ENCODE data around the gene KLHL20. TPM values are rescaled to one million over a fixed set of nuclear protein-coding genes. Genes with fewer than 3 reads are reported as not detected.
"Not testable (repeated sequence)": the region's sequence is repeated elsewhere in the genome, so short reads cannot be mapped to it uniquely, and the experiment has no call there.

KLHL20 gene, protein sequence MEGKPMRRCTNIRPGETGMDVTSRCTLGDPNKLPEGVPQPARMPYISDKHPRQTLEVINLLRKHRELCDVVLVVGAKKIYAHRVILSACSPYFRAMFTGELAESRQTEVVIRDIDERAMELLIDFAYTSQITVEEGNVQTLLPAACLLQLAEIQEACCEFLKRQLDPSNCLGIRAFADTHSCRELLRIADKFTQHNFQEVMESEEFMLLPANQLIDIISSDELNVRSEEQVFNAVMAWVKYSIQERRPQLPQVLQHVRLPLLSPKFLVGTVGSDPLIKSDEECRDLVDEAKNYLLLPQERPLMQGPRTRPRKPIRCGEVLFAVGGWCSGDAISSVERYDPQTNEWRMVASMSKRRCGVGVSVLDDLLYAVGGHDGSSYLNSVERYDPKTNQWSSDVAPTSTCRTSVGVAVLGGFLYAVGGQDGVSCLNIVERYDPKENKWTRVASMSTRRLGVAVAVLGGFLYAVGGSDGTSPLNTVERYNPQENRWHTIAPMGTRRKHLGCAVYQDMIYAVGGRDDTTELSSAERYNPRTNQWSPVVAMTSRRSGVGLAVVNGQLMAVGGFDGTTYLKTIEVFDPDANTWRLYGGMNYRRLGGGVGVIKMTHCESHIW
- polyA plus RNA-seq (2012; ENCODE audit: insufficient read depth, insufficient read length) = 10.5 TPM

DNA sequence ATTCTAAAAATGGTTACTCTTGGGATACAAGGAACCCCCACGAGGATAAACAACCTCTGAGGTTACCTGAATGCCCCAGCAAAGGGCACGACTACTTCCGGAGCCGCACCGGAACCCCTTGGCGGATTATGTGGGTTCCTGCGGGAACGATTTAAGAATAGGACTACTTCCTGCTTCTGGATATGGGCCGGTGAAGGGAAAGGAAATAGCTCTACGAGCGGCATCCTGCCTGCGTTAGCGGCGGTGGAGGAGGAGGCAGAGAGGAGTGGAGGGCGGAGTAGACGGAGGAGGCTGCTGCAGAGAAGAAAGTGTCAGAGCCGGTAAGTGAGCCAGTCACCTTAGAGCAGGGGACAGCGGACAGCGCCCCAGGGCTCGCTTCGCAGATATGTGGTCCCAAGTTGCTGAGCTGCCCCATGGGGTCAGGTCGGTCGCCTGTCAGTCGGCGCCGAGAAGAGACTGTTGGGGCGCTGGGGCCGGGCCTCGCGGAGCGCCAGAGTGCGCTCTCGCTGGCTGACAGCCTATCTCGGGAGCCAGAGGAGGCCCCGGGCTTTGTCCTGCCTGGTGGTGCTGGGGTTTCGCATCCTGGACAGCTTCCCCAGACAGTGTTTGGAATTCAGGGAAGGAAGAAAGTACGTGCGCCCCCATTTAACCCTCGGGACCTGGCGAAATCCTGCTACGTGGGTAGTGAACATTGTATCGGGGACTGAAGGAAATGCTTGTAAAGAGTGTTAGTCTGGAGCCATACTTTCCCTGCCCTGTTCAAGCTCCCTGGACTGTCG, at the start of gene KLHL20:
TSS of gene KLHL20 (plus strand) at position 223 of the 779 bp plus-strand sequence. CDS start 1,063 bp downstream, outside the sequence.
- H3K4me3 ChIP-seq (ENCODE audit: low read length) = peak within 1 kb of the TSS; percentile 89
- peak; percentile 94 for DNase-seq (ENCODE audit: low read depth, low spot score)

DNA sequence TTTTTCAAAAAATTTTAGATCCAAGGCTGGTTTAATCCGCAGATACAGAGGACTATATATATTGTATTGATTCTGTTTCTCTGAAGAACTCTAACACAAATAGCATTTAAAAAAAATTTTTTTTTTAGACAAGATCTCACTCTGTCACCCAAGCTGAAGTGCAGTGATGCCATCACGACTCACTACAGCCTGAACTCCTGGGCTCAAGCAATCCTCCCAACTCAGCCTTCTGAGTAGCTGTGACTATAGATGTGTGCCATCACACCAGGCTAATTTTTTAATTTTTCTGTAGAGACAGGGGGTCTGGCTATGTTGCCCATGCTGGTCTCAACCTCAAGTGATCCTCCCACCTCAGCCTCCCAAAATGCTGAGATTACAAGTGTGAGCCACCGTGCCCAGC, 48.1 kb upstream of the KLHL20 start:
- no peak for DNase-seq (ENCODE audit: low read depth, low spot score)
- H3K4me3 ChIP-seq (ENCODE audit: low read length) = no peak overlapping the region

DNA sequence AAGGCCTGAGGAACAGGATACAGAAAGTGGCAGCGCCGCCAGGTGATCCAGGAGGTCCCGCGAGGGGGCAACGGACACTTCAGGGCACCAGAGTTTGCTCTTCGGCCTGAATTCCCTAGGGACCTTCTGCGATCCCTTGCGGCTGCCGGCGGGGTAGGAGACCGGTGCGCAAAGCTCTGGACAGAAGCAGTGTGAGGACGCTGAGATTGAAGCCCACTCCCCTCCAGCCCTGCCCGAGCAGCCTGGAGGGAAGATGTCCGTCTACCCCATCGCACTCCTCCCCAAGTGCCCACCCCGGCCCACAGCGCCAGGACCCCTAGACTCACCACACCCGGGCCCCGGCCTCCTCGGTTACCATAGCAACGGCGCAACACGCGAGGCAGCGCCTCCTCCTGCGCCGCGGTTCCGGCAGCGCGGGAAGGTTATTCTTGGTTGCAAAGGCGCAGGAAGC, 45.3 kb upstream of the KLHL20 start, which contains the start of gene ANKRD45:
TSS of gene ANKRD45 (minus strand) at position 361 of the 451 bp plus-strand sequence. CDS start 10,433 bp downstream, outside the sequence.
- no peak for DNase-seq (ENCODE audit: low read depth, low spot score)
- H3K4me3 ChIP-seq (ENCODE audit: low read length) = no peak within 1 kb of the TSS

DNA sequence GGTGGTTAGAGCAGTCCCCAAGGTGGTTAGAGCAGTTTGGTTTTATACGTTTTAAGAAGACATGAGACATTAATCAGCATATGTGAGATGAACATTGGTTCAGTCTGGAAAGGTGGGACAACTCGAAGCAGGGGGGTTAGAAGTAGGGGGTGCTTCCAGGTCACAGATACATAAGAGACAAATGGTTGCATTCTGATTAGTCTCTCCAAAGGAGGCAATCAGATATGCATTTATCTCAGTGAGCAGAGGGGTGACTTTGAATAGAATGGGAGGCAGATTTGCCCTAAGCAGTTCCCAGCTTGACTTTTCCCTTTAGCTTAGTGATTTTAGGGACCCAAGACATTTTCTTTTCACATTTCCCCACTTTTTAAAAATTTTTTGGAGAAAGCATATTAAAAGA, 40.3 kb upstream of the KLHL20 start:
- not testable (repeated sequence) for H3K4me3 ChIP-seq (ENCODE audit: low read length); DNase-seq (ENCODE audit: low read depth, low spot score)

DNA sequence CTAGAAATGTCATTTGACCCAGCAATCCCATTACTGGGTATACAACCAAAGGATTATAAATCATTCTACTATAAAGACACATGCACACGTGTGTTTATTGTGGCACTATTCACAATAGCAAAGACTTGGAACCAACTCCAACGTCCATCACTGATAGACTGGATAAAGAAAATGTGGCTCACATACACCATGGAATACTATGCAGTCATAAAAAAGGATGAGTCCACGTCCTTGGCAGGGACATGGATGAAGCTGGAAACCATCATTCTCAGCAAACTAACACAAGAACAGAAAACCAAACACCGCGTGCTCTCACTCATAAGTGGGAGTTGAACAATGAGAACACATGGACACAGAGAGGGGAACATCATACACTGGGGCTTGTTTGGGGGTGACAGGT, 34.6 kb upstream of the KLHL20 start:
- H3K4me3 ChIP-seq (ENCODE audit: low read length); DNase-seq (ENCODE audit: low read depth, low spot score): not testable (repeated sequence)

DNA sequence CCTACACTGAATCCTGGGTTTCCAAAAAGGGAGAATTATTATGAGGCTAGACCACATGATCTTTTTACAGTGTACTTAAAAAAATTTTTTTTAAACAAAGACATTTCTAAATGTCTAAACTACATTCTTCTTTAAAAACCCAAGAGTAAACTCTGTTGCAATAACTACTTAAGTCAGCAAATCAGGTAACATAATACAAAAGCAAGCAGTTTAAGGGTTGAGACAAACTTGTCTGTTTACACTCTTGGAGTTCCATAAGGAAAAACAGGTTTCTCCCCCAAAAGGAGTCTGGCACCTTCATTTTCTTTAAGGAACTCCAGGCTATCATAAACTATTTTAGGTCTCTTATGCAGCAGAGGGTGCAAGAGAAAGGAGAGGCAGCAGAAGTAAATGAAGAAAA, 32.6 kb upstream of the KLHL20 start:
- H3K4me3 ChIP-seq (ENCODE audit: low read length) = no peak overlapping the region
- no peak for DNase-seq (ENCODE audit: low read depth, low spot score)

DNA sequence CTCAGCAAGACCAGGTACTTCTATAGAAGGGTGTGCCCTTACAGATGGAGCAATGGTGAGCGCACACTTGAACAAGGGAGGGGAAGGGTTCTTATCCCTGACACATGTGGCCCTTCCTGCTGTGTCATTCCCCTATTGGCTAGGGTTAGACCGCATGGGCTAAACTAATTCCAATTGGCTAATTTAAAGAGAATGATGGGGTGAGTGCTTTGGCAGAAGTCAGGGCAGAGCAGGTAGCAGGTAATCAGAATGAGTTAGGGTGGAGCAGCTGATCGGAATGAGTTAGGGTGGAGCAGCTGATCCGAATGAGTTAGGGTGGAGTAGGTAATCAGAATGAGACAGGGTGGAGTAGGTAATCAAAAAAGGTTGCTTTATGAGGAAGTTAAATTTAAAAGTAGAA, 30.9 kb upstream of the KLHL20 start:
- H3K4me3 ChIP-seq (ENCODE audit: low read length); DNase-seq (ENCODE audit: low read depth, low spot score): not testable (repeated sequence)

DNA sequence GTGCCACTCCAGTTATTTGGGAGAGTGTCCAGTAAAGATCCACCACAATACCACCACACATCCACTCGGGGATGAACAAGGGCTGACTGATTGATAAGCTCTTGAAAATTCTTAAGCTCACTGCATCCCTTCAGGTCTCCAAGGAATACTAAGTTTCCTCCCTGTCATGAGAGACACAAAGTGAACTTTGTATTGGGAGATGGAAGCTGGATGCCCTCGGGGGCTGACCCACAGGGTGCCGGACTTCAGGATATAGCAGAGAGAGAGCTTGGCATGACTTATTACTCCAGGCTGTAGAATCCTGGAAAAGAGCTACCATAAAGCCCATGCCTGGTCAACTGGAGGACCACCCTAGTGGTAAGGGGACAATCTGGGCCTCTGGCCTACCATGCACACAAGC, 29.7 kb upstream of the KLHL20 start:
- DNase-seq (ENCODE audit: low read depth, low spot score); H3K4me3 ChIP-seq (ENCODE audit: low read length): not testable (repeated sequence)

DNA sequence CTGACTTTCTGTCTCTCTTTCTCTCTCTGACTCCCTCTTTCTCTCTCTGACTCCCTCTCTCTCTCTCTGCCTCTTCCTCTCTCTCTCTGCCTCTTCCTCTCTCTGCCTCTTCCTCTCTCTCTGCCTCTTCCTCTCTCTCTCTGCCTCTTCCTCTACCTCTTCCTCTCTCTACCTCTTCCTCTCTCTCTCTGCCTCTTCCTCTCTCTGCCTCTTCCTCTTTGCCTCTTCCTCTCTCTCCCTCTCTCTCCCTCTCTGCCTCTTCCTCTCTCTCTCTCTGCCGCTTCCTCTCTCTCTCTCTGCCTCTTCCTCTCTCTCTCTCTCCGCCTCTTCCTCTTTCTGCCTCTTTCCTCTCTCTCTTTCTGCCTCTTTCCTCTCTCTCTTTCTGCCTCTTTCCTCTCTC, 26.5 kb upstream of the KLHL20 start:
- DNase-seq (ENCODE audit: low read depth, low spot score) = no peak
- H3K4me3 ChIP-seq (ENCODE audit: low read length) = no peak overlapping the region

DNA sequence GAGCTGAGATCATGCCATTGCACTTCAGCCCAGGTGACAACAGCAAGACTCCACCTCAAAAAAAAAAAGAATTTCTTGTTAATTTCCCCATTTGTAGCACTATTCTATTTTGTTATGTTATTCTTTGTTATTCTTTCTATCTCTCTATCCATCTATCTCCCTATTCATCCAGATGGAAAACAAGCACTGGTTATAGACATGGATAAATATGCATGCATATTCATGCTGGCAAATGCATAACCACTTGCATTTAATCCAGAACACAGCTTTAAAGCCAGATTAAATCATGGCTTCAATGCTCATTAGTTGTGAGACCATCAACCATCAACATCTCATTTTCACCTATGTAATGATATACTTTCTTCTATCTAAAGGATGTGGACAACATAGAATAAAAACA, 21.5 kb upstream of the KLHL20 start:
- no peak overlapping the region for H3K4me3 ChIP-seq (ENCODE audit: low read length)
- DNase-seq (ENCODE audit: low read depth, low spot score) = no peak

DNA sequence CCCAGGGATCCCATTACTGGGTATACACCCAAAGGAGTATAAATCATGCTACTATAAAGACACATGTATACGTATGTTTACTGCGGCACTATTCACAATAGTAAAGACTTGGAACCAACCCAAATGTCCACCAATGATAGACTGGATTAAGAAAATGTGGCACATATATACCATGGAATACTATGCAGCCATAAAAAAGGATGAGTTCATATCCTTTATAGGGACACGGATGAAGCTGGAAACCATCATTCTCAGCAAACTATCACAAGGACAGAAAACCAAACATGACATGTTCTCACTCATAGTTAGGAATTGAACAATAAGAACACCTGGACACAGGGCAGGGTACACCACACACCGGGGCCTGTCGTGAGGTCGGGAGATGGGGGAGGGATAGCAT, 13.5 kb upstream of the KLHL20 start:
- not testable (repeated sequence) for DNase-seq (ENCODE audit: low read depth, low spot score); H3K4me3 ChIP-seq (ENCODE audit: low read length)

DNA sequence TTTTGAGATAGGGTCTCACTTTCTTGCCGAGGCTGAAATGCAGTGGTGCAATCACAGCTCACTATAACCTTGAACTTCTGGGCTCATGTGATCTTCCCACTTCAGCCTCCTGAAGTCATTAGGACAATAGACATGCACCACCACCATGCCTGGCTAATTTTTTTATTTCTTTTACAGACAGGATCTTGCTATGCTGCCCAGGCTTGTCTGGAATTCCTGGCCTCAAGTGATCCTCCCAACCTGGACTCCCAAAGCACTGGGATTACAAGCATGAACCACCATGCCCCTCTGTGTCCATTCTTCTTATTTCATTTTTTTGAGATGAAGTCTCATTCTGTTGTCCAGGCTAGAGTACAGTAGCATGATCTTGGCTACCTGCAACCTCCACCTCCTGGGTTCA, 12.0 kb upstream of the KLHL20 start:
- no peak overlapping the region for H3K4me3 ChIP-seq (ENCODE audit: low read length)

DNA sequence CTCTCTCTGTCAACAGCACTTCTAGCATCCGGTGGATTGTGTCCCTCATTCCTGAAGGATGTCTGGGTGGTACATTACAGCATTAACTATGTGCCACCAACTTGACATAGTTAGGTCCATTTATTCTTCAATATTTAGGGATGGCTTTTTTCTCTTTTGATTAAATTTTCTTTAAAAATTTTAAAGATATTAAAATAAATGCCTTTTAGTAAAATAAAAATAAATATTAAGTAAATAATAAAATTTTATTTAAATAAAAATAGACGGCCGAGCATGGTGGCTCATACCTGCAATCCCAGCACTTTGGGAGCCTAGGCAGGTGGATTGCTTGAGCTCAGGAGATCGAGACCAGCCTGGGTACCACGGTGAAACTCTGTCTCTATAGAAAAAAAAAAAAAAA, 9.7 kb upstream of the KLHL20 start:
- DNase-seq (ENCODE audit: low read depth, low spot score) = no peak
- no peak overlapping the region for H3K4me3 ChIP-seq (ENCODE audit: low read length)

More for the DNA sequence above, 12.0 kb upstream of the KLHL20 start:
- DNase-seq (ENCODE audit: low read depth, low spot score) = no peak

DNA sequence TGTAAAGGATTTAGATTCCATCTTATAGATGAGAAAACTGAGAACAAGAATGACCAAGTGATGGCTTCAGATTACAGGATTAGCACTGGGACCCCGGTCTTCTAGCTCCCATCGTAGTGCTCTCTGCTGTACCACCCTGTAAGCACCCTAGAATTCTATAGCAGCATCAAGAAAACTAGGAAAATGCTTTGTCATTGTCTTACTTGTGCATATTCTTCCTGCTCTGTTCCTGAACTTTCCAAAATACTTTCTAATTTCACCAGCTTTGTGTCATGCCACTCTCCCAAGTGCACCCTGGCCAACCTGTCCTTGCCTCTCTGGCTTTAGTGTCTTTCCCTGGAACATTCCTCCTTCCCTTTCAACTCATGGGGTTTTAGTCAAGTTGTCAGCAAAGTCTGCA, 6.0 kb upstream of the KLHL20 start:
- no peak for DNase-seq (ENCODE audit: low read depth, low spot score)
- no peak overlapping the region for H3K4me3 ChIP-seq (ENCODE audit: low read length)

DNA sequence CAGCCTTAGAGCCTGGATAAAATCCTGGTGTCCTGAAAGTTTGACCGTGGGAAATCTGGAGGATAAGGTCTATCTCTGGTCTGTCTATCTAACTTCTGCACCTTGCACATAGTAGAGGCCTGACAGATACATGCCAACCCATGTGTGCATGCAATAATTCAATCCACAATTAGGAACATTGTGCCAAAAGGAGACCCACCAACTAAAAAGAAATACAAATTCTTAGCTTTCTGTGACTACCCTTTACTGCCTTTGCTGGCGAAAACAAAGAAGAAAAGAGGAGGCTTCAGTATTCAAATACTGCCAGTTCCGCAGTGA, 381 bp upstream of the KLHL20 start:
- peak; percentile 2 for DNase-seq (ENCODE audit: low read depth, low spot score)
- peak overlapping the region; percentile 89 for H3K4me3 ChIP-seq (ENCODE audit: low read length)

DNA sequence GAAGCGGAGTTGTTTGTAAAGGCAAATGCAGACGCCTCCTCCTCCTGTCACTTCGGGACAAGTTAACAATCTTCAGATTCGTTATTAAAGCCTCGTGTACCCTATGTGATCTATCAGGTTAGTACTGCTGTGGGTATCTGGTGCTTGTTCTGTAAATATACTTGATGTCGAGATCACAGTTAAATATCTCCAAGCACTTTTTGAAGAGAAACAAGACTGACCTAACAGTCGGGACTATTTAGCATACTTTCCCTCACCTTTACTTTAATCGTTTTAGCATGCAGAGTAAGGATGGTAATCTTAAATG, 710 bp downstream of the KLHL20 start:
- DNase-seq (ENCODE audit: low read depth, low spot score) = peak; percentile 20
- H3K4me3 ChIP-seq (ENCODE audit: low read length) = peak overlapping the region; percentile 89

DNA sequence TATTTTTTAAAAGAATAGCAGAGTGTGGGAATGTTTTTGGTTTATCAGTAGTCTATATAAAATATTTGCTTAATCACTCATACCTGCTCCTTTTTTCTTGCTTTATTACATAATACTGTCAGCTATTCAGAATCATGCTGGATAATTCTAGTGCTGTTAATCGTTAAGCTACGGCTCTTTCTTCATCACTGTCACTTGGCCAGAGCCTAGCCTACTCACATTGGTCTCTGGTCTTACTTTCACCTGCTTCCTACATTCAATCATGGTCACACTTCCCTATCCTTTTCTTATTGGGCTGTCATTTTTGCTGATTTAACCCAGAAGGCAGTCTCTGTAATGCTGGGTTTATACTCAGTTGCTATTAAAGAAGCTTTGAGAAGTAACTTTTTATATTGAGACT, 2.5 kb downstream of the KLHL20 start:
- H3K4me3 ChIP-seq (ENCODE audit: low read length) = no peak overlapping the region
- DNase-seq (ENCODE audit: low read depth, low spot score) = no peak

DNA sequence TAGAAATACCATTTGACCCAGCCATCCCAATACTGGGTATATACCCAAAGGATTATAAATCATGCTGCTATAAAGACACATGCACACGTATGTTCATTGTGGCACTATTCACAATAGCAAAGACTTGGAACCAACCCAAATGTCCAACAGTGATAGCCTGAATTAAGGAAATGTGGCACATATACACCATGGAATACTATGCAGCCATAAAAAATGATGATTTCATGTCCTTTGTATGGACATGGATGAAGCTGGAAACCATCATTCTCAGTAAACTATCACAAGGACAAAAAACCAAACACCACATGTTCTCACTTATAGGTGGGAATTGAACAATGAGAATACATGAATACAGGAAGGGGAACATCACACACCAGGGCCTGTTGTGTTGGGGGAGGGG, 16.6 kb downstream of the KLHL20 start:
- DNase-seq (ENCODE audit: low read depth, low spot score) = not testable (repeated sequence)

DNA sequence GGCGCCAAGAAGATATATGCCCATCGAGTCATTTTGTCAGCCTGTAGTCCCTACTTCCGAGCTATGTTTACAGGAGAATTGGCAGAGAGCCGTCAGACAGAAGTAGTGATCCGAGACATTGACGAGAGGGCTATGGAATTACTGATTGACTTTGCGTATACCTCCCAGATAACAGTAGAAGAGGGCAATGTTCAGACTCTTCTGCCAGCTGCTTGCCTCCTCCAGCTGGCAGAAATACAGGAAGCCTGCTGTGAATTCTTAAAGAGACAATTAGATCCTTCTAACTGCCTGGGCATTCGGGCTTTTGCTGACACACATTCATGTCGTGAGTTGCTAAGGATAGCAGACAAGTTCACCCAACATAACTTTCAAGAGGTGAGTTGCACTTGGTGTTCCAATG, 19.1 kb downstream of the KLHL20 start:
- no peak for DNase-seq (ENCODE audit: low read depth, low spot score)
- H3K4me3 ChIP-seq (ENCODE audit: low read length) = no peak overlapping the region

More for the DNA sequence above, 16.6 kb downstream of the KLHL20 start:
- not testable (repeated sequence) for H3K4me3 ChIP-seq (ENCODE audit: low read length)

DNA sequence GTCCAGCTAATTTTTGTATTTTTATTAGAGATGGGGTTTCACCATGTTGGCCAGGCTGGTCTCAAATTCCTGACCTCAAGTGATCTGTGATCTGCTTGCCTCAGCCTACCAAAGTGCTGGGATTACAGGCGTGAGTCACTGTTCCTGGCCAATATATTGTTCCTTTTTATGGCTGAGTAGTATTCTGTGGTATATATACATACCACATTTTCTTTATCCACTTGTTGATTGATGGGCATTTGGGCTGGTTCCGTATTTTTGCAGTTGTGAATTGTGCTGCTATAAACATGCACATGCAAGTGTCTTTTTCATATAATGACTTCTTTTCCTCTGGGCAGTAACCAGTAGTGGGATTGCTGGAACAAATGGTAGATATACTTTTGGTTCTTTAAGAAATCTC, 21.3 kb downstream of the KLHL20 start:
- H3K4me3 ChIP-seq (ENCODE audit: low read length); DNase-seq (ENCODE audit: low read depth, low spot score): not testable (repeated sequence)
